ENCODE data around the gene GRIK1. TPM values are rescaled to one million over a fixed set of nuclear protein-coding genes. Genes with fewer than 3 reads are reported as not detected.

Gene GRIK1
- total and polyA plus RNA-seq, 3 experiments from 2014 or later, result not detected

DNA sequence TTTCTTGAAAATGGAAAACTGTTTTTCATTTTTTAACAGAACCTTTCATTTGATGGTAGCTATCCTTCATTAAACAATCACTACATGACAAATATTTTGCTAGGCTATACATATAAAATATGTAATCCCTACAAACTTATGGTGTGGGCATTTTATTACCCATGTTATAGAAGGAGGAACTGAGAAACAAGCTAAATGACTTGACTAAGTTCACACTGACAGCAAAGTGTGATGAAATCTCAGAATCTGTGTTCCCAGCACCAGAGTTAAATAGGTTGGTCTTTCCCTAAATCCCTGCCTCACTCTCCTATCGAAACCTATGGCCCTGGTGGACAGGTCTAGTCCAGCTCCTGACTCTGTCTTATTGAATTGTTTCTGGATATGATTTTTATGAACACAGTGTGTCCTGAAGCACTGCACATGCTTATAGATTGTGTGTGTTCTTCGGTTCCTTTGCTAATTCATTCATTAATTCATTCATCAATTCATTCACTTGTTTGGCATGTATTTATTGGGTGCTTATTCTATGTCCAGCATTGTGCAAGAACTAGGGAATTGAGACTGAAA lies 301.0 kb downstream of the GRIK1 start:
- Mint-ChIP-seq H3K36me3 (no peaks in the 10 kb centered on the region), H3K4me1 (no peaks in the 10 kb centered on the region), H3K9me3 (peaks cover 0 to 2% (median 0%) of the 10 kb centered on the region in 5 donors), H3K27me3 (peaks cover 0 to 4% of the 10 kb centered on the region in 2 donors), H3K27ac (no peak overlapping the region), H3K4me3 (no peak overlapping the region)
- CTCF ChIA-PET, result no interaction called here
- Histone ChIP-seq H3K27me3 (ENCODE audit: insufficient read depth, low read length, poor library complexity, severe bottlenecking) (no peaks in the 10 kb centered on the region), H3K27ac (ENCODE audit: low read depth, low read length) (no peak overlapping the region), H3K4me1 (ENCODE audit: insufficient read depth, low read length) (no peaks in the 10 kb centered on the region), H3K36me3 (ENCODE audit: insufficient read depth, low read length) (no peaks in the 10 kb centered on the region), H3K9me3 (ENCODE audit: low read length) (no peaks in the 10 kb centered on the region), H3K4me3 (ENCODE audit: low read length) (no peak overlapping the region)
- POLR2A ChIA-PET, result no interaction called here
- no peak for DNase-seq

DNA sequence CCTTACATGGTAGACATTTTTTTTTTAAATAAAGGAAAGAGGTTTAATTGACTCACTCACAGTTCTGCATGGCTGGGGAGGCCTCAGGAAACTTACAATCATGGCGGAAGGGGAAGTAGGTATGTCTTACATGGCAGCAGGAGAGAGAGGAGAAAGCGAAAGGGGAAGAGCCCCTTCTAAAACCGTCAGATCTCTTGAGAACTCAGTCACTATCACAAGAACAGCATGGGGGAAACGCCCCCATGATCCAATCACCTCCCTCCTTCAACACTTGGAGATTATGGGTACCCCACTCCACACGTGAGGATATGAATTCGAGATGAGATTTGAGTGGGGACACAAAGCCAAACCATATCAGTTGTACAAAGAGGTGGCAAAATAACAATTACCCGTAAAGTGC lies 301.7 kb downstream of the GRIK1 start:
- H3K27ac Mint-ChIP-seq, result no peak overlapping the region
- CTCF ChIA-PET, result no interaction called here
- no peaks in the 10 kb centered on the region for H3K36me3 Mint-ChIP-seq

DNA sequence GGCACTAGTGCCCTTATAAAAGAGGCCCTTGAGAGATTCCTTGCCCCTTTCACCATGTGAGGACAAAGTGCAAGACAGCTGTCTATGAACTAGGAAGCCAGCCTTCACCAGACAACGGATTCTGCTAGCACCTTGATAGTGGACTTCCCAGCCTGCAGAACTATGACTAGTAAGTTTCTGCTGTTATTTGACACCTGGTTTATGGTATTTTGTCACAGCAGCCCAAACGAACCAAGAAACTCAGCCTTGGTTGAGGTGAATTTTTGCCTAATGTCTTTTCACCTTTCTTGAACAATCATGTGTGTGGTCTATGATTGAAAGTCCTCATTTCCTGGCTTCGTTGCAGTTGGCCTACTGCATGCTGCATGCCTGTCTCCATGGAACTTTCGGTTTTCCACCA lies 302.2 kb downstream of the GRIK1 start:
- Histone ChIP-seq H3K36me3 (ENCODE audit: insufficient read depth, low read length) (no peaks in the 10 kb centered on the region), H3K4me3 (ENCODE audit: low read length) (no peak overlapping the region), H3K27ac (ENCODE audit: low read depth, low read length) (no peak overlapping the region), H3K4me1 (ENCODE audit: insufficient read depth, low read length) (no peaks in the 10 kb centered on the region), H3K9me3 (ENCODE audit: low read length) (no peaks in the 10 kb centered on the region), H3K27me3 (ENCODE audit: insufficient read depth, low read length, poor library complexity, severe bottlenecking) (no peaks in the 10 kb centered on the region)
- ChIA-PET POLR2A (no interaction called here), CTCF (no interaction called here)
- DNase-seq, result no peak
- Mint-ChIP-seq H3K9me3 (peaks cover 0 to 2% (median 0%) of the 10 kb centered on the region in 5 donors), H3K4me3 (no peak overlapping the region), H3K36me3 (no peaks in the 10 kb centered on the region), H3K27ac (no peak overlapping the region), H3K4me1 (no peaks in the 10 kb centered on the region), H3K27me3 (peaks cover 0 to 4% of the 10 kb centered on the region in 2 donors)

More for the DNA sequence above, 301.7 kb downstream of the GRIK1 start:
- DNase-seq, result no peak
- no peaks in the 10 kb centered on the region for H3K9me3 ChIP-seq (ENCODE audit: low read length)
- POLR2A ChIA-PET, result no interaction called here
- H3K4me3 ChIP-seq (ENCODE audit: low read length), result no peak overlapping the region
- H3K4me1 ChIP-seq (ENCODE audit: insufficient read depth, low read length), result no peaks in the 10 kb centered on the region
- Mint-ChIP-seq H3K27me3 (peaks cover 0 to 4% of the 10 kb centered on the region in 2 donors), H3K4me1 (no peaks in the 10 kb centered on the region), H3K4me3 (no peak overlapping the region), H3K9me3 (peaks cover 0 to 2% (median 0%) of the 10 kb centered on the region in 5 donors)
- H3K27ac ChIP-seq (ENCODE audit: low read depth, low read length), result no peak overlapping the region
- no peaks in the 10 kb centered on the region for H3K27me3 ChIP-seq (ENCODE audit: insufficient read depth, low read length, poor library complexity, severe bottlenecking)
- no peaks in the 10 kb centered on the region for H3K36me3 ChIP-seq (ENCODE audit: insufficient read depth, low read length)

DNA sequence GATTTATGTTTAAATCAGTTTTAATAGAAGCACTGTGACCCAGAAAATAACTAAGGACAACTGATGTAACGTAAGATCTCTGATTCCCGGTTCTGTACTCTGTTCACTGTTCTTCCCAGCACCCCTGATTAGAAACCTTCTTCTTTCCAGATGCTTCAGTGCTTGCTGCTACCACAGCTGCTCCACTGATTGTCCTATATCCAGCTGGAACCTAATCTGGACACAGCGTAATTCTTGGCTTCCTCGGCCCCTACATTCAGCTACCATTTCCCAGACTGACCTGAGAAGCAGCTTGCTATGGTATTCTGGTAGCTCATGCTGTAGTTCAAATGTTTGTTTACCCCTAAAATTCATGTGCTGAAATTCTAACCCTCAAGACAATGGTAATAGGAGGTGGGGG lies 302.7 kb downstream of the GRIK1 start:
- Mint-ChIP-seq H3K36me3 (no peaks in the 10 kb centered on the region), H3K4me1 (no peaks in the 10 kb centered on the region), H3K27me3 (peaks cover 0 to 3% of the 10 kb centered on the region in 2 donors), H3K4me3 (no peak overlapping the region), H3K27ac (no peak overlapping the region), H3K9me3 (peaks cover 0 to 2% (median 0%) of the 10 kb centered on the region in 5 donors)
- Histone ChIP-seq H3K27ac (ENCODE audit: low read depth, low read length) (no peak overlapping the region), H3K4me1 (ENCODE audit: insufficient read depth, low read length) (no peaks in the 10 kb centered on the region), H3K36me3 (ENCODE audit: insufficient read depth, low read length) (no peaks in the 10 kb centered on the region), H3K9me3 (ENCODE audit: low read length) (no peaks in the 10 kb centered on the region), H3K27me3 (ENCODE audit: insufficient read depth, low read length, poor library complexity, severe bottlenecking) (no peaks in the 10 kb centered on the region), H3K4me3 (ENCODE audit: low read length) (no peak overlapping the region)
- CTCF ChIA-PET, result no interaction called here
- POLR2A ChIA-PET, result no interaction called here
- DNase-seq, result no peak

DNA sequence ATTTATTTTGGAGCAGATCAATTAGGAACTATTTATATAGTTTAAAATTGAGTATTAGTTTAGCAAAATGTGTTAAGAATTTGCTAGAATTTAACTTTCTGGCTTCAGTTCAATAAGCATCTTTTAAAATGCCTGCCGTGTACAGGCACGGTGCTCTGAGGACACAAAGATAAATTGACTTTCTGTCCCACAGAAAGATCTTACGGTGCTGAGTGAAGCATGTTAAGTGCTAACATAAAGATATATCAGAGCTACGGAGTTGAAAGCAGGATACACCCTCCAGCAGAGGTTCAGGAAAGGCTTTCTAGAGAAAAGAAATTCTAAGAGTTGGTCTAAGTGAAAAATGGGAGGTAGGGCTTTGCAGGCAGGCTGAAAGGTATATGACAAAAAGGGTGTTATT lies 305.4 kb downstream of the GRIK1 start:
- CTCF ChIA-PET, result no interaction called here
- Mint-ChIP-seq H3K4me1 (no peaks in the 10 kb centered on the region), H3K27me3 (peaks cover 0 to 3% of the 10 kb centered on the region in 2 donors), H3K4me3 (no peak overlapping the region), H3K36me3 (no peaks in the 10 kb centered on the region), H3K9me3 (peaks cover 0 to 4% (median 0%) of the 10 kb centered on the region in 5 donors), H3K27ac (peak overlapping the region in 1 of 8 donors; percentile 87)
- Histone ChIP-seq H3K27ac (ENCODE audit: low read depth, low read length) (no peak overlapping the region), H3K9me3 (ENCODE audit: low read length) (no peaks in the 10 kb centered on the region), H3K4me3 (ENCODE audit: low read length) (no peak overlapping the region), H3K4me1 (ENCODE audit: insufficient read depth, low read length) (no peaks in the 10 kb centered on the region), H3K27me3 (ENCODE audit: insufficient read depth, low read length, poor library complexity, severe bottlenecking) (no peaks in the 10 kb centered on the region), H3K36me3 (ENCODE audit: insufficient read depth, low read length) (no peaks in the 10 kb centered on the region)
- DNase-seq, result no peak
- POLR2A ChIA-PET, result no interaction called here

DNA sequence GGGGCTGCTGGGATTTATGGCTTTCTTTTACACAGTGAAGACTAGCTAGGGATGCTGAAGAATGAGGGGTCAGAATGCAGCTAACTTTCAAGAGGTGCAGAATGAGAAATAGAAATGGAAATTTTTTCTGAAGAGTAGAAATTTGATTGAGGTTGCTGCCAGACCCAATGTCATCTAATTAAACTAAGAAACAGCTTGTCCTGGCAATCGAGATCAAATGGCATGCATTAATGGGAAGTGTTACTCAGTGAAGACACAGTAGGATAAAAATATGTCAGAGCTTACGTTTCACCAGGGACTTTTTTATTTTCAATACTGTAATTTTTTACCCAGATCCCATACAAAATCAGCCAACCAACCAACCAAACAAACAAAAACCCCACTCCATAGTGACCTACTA lies 306.0 kb downstream of the GRIK1 start:
- Mint-ChIP-seq H3K4me1 (no peaks in the 10 kb centered on the region), H3K36me3 (no peaks in the 10 kb centered on the region), H3K27ac (no peak overlapping the region), H3K4me3 (no peak overlapping the region), H3K9me3 (peaks cover 0 to 4% (median 0%) of the 10 kb centered on the region in 5 donors), H3K27me3 (peaks cover 0 to 3% of the 10 kb centered on the region in 2 donors)
- Histone ChIP-seq H3K36me3 (ENCODE audit: insufficient read depth, low read length) (no peaks in the 10 kb centered on the region), H3K4me3 (ENCODE audit: low read length) (no peak overlapping the region), H3K27ac (ENCODE audit: low read depth, low read length) (no peak overlapping the region), H3K9me3 (ENCODE audit: low read length) (no peaks in the 10 kb centered on the region), H3K27me3 (ENCODE audit: insufficient read depth, low read length, poor library complexity, severe bottlenecking) (no peaks in the 10 kb centered on the region), H3K4me1 (ENCODE audit: insufficient read depth, low read length) (no peaks in the 10 kb centered on the region)
- ChIA-PET CTCF (no interaction called here), POLR2A (no interaction called here)
- no peak for DNase-seq

DNA sequence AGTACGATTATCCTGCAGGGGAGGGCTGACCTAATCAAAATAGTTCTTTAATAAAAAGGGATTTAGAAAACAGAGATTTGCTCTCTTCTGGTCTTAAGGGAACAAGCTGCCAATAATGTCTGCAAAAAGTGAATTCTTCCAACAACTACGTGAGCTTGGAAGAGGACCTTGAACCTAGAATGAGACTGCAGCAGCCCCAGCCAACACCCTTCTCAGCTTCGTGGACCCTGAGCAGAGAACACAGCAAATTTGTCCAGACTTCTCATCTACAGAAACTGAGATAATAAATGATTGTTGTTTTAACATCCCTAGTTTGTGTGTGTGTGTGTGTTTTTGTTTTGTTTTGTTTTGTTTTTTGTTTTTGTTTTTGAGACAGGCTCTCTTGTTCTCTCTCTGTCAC lies 309.4 kb downstream of the GRIK1 start:
- Histone ChIP-seq H3K4me3 (ENCODE audit: low read length) (no peak overlapping the region), H3K36me3 (ENCODE audit: insufficient read depth, low read length) (no peaks in the 10 kb centered on the region), H3K27me3 (ENCODE audit: insufficient read depth, low read length, poor library complexity, severe bottlenecking) (no peaks in the 10 kb centered on the region), H3K9me3 (ENCODE audit: low read length) (no peaks in the 10 kb centered on the region), H3K4me1 (ENCODE audit: insufficient read depth, low read length) (no peaks in the 10 kb centered on the region), H3K27ac (ENCODE audit: low read depth, low read length) (no peak overlapping the region)
- no peak for DNase-seq
- no peak overlapping the region for H3K4me3 Mint-ChIP-seq
- H3K9me3 Mint-ChIP-seq, result peaks cover 0 to 4% (median 0%) of the 10 kb centered on the region in 5 donors
- no peak overlapping the region for H3K27ac Mint-ChIP-seq
- H3K27me3 Mint-ChIP-seq, result no peaks in the 10 kb centered on the region
- ChIA-PET CTCF (no interaction called here), POLR2A (no interaction called here)
- H3K4me1 Mint-ChIP-seq, result no peaks in the 10 kb centered on the region
- no peaks in the 10 kb centered on the region for H3K36me3 Mint-ChIP-seq

DNA sequence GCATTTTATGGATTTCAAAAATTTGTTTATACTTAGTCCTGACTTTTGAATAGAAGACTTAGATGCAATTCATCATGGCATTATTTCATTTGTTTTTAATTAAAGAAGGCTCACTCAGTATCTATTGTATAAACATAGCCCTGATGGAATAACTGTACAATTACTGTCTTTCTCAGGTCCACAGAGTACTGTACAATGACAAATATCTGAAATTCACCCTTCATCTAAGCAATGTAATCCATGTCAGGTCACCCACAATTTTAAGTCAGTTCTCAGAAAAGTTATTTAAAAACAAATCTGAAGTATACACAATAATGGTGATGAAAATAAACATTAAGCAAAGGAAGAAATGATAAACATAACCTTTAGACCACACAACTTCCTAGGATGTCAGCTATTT lies 311.9 kb downstream of the GRIK1 start:
- H3K9me3 ChIP-seq (ENCODE audit: low read length), result no peaks in the 10 kb centered on the region
- H3K27me3 ChIP-seq (ENCODE audit: insufficient read depth, low read length, poor library complexity, severe bottlenecking), result no peaks in the 10 kb centered on the region
- H3K4me1 ChIP-seq (ENCODE audit: insufficient read depth, low read length), result no peaks in the 10 kb centered on the region
- ChIA-PET CTCF (no interaction called here), POLR2A (no interaction called here)
- H3K36me3 ChIP-seq (ENCODE audit: insufficient read depth, low read length), result no peaks in the 10 kb centered on the region
- Mint-ChIP-seq H3K4me3 (no peak overlapping the region), H3K9me3 (peaks cover 0 to 4% (median 0%) of the 10 kb centered on the region in 5 donors), H3K27ac (no peak overlapping the region), H3K4me1 (no peaks in the 10 kb centered on the region), H3K27me3 (no peaks in the 10 kb centered on the region), H3K36me3 (no peaks in the 10 kb centered on the region)
- no peak overlapping the region for H3K27ac ChIP-seq (ENCODE audit: low read depth, low read length)
- no peak for DNase-seq
- H3K4me3 ChIP-seq (ENCODE audit: low read length), result no peak overlapping the region

All from CD8-positive, alpha-beta memory T cell (primary cell).